Measurements from ENCODE around the gene DTWD1. TPM values are rescaled to one million over a fixed set of nuclear protein-coding genes. Genes with fewer than 3 reads are reported as not detected.
"Not testable (repeated sequence)": the region's sequence is repeated elsewhere in the genome, so short reads cannot be mapped to it uniquely, and the experiment has no call there.

The DTWD1 gene
- total RNA-seq, 2 donors from 2014 or later: 12.5 to 22.1 TPM

DNA sequence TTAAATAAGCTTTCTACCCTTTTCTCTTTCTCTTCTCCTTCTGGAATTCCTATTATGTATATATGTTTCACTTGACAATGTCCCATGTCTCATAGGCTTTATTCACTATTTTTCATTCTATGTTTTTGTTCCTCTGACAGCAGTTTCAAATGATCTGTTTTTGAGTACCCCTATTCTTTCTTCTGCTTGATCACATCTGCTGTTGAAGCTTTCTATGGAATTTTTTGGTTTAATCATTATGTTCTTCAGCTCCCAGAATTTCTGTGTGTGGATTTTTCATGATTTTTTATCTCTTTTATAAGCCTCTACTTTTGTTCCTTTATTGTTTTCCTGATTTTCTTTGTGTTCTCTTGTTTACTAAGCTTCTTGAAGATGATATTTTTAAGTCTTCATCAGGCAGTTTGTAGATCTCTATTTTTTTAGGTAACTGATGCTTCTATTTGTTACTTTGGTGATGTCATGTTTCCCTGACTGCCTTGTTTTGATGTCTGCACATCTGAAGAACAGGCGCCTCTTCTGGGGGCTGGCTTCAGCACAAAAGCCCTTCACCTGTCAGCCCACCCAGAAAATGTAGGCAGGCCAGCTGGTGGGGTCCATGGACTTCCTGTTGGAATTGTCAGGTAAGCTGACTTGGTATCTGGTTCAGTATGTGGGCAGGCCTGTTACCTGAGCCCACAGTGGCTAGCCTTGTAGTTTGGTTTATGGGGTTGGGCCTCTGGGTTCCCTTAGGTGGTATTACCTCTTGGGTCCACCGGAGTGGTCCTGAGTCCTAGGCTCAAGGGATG lies 16.0 kb upstream of the DTWD1 start:
- intact Hi-C loops (cut with DNase I): no loop called here
- no peak for ATAC-seq
- no peaks in the 10 kb centered on the region for H3K4me1 ChIP-seq

DNA sequence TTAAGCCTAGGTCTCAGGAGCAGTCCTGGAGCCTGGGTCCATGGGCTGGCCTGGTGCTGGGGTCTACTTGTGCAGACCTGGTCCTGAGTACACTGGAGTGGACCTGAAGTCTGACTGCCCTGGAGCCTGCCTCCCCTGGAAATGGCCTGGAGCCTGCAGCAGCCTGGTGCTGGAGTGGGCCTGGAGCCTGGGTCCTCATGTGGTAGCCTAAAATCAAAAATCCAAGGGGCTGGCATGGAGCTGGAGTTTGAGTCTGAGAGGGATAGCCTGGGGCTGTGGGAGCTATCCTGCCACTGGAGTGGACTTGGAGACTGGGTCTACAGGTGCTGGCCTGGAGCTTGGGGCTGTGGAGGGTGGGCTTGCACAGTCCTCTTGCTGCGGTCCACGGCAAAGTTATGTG lies 15.3 kb upstream of the DTWD1 start:
- intact Hi-C loops (cut with DNase I): no loop called here
- no peak for ATAC-seq
- Histone ChIP-seq H3K4me1 (no peaks in the 10 kb centered on the region), H3K9me3 (no peaks in the 10 kb centered on the region), H3K27ac (no peak overlapping the region), H3K4me3 (no peak overlapping the region), H3K27me3 (no peaks in the 10 kb centered on the region), H3K36me3 (replicated peaks in 1 of 2; ENCODE audit: insufficient read depth in 1 of 2, low read depth in 2 of 2) (no peaks in the 10 kb centered on the region)
- no peak for TF ChIP-seq POLR2A (IDR thresholded peaks at IDR 0.05)
- TF ChIP-seq CTCF (IDR thresholded peaks at IDR 0.05): no peak
- WGBS, 2 donors: 96 to 100% methylated on average over 2 of the region's 2 CpGs
- no peak for DNase-seq

More for the DNA sequence above, 16.0 kb upstream of the DTWD1 start:
- TF ChIP-seq POLR2A (IDR thresholded peaks at IDR 0.05) (no peak), CTCF (IDR thresholded peaks at IDR 0.05) (no peak)
- Histone ChIP-seq H3K36me3 (replicated peaks in 1 of 2; ENCODE audit: insufficient read depth in 1 of 2, low read depth in 2 of 2) (no peaks in the 10 kb centered on the region), H3K4me3 (no peak overlapping the region), H3K27me3 (no peaks in the 10 kb centered on the region), H3K9me3 (no peaks in the 10 kb centered on the region), H3K27ac (no peak overlapping the region)
- no peak for DNase-seq
- 97 to 100% methylated on average over 1 to 2 of the region's 2 CpGs for WGBS, 2 donors

GRCh38 chr15:49606594-49606993 lies 14.3 kb upstream of the DTWD1 start:
- no peak overlapping the region for H3K27ac ChIP-seq
- intact Hi-C loops (cut with DNase I): no loop called here
- no peaks in the 10 kb centered on the region for H3K27me3 ChIP-seq
- no peaks in the 10 kb centered on the region for H3K4me1 ChIP-seq
- H3K9me3 ChIP-seq: no peaks in the 10 kb centered on the region
- no peak for DNase-seq
- TF ChIP-seq POLR2A (IDR thresholded peaks at IDR 0.05) (no peak), CTCF (IDR thresholded peaks at IDR 0.05) (no peak)
- no peak overlapping the region for H3K4me3 ChIP-seq
- no peak for ATAC-seq
- no peaks in the 10 kb centered on the region for H3K36me3 ChIP-seq (replicated peaks in 1 of 2; ENCODE audit: insufficient read depth in 1 of 2, low read depth in 2 of 2)

GRCh38 chr15:49610157-49610918 lies 10.5 kb upstream of the DTWD1 start:
- Histone ChIP-seq H3K27ac (no peak overlapping the region), H3K4me1 (no peaks in the 10 kb centered on the region), H3K36me3 (replicated peaks in 1 of 2; ENCODE audit: insufficient read depth in 1 of 2, low read depth in 2 of 2) (no peaks in the 10 kb centered on the region), H3K9me3 (no peaks in the 10 kb centered on the region), H3K27me3 (no peaks in the 10 kb centered on the region), H3K4me3 (no peak overlapping the region)
- ATAC-seq: no peak
- intact Hi-C loops (cut with DNase I): no loop called here
- no peak for TF ChIP-seq CTCF (IDR thresholded peaks at IDR 0.05)
- WGBS, 2 donors: 93 to 96% methylated on average over 2 of the region's 2 CpGs
- DNase-seq: no peak

DNA sequence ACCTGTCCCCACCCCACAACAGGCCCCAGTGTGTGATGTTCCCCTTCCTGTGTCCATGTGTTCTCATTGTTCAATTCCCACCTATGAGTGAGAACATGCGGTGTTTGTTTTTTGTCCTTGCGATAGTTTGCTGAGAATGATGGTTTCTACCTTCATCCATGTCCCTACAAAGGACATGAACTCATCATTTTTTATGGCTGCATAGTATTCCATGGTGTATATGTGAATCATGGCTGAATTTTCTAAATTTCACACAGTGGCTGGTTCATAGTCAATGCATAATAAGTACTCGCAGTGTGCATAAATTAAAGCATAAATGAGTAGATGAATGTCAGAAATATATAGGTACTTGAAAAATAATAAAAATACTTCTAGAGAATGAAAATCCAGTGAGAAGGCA lies 8.6 kb upstream of the DTWD1 start:
- H3K4me3 ChIP-seq; intact Hi-C loops (cut with DNase I); DNase-seq; H3K36me3 ChIP-seq (replicated peaks in 1 of 2; ENCODE audit: insufficient read depth in 1 of 2, low read depth in 2 of 2); H3K9me3 ChIP-seq; ATAC-seq; H3K4me1 ChIP-seq; H3K27me3 ChIP-seq; H3K27ac ChIP-seq: not testable (repeated sequence)
- WGBS, 2 donors: 96 to 100% methylated on average over 3 of the region's 3 CpGs
